HUES64 (cell line): ENCODE data around the gene ATP8A1.
"Not testable (repeated sequence)": the region's sequence is repeated elsewhere in the genome, so short reads cannot be mapped to it uniquely, and the experiment has no call there.

Experiments
- H3K27ac ChIP-seq: 2 replicates; pipeline ENCODE4 v1.7.0; 2013; ENCODE audit warnings: low read depth, low read length, inconsistent platforms
- H3K27me3 ChIP-seq: 2 replicates; pipeline ENCODE4 v1.6.1; 2013; ENCODE audit warnings: mild to moderate bottlenecking, low read length; ENCODE audit not compliant: insufficient read depth
- H3K36me3 ChIP-seq: 2 replicates; pipeline ENCODE4 v1.6.1; 2013; ENCODE audit warnings: mild to moderate bottlenecking, low read length; ENCODE audit not compliant: insufficient read depth
- H3K4me1 ChIP-seq: 2 replicates; pipeline ENCODE4 v1.6.1; 2013; ENCODE audit warnings: mild to moderate bottlenecking, low read length, moderate library complexity; ENCODE audit not compliant: insufficient read depth
- H3K4me3 ChIP-seq: 2 replicates; pipeline ENCODE4 v1.5.1; 2013; ENCODE audit warnings: mild to moderate bottlenecking, low read length, moderate library complexity
- H3K9ac ChIP-seq: 2 replicates; pipeline ENCODE4 v1.6.1; 2013; ENCODE audit warnings: mild to moderate bottlenecking, low read depth, low read length
- H3K9me3 ChIP-seq: 2 replicates; pipeline ENCODE4 v1.6.1; 2013; ENCODE audit warnings: low read depth, low read length; ENCODE audit not compliant: insufficient read depth
- WGBS: fragments of 150-250, 120-280 bp; methylation state at CpG from one replicate; pipeline ENCODE4 v1.1.7; 2013; ENCODE audit warnings: missing lambda C conversion rate; 5-methylcytosine and 5-hydroxymethylcytosine counted together

Gene ATP8A1

DNA sequence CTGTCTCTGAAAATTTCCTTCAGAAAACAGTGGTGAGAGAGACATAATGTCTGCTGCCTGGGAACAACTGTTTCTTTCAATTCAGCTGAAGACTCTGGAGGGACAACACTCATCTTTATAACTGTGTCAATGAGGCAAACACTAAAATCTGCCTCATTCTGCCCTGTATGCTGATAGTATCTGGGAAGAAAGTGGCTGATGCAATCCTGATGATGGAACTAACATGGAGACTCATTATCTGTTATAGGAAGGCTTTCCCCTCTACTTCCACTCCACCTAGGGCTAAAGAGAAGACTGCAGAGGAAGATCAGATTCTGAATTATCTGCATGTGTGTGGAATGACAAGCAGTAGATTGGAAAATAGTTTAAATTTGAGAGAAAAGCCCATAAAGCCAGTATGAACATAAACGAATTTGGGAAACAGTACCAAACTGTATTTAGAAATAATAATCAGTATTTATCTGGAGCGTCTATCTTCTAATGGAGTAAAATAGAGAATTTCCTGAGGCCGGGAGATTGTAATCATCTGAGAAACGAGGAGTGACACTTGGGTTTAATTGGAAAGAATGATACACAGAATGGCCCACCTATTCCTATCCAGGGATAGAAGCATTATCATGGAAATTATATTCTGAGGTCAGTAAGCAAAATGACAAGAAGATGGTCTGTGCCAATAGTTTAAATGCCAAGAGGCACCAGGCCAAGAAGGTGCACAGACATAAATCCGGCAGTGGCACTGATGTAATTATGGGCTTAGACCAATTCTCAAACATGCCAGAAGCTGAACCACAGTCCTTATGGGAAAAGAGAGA is 174.2 kb downstream of the ATP8A1 start:
- Histone ChIP-seq H3K36me3 (no peaks in the 10 kb centered on the region), H3K4me1 (peaks cover 56% of the 10 kb centered on the region), H3K27me3 (no peaks in the 10 kb centered on the region), H3K9me3 (no peaks in the 10 kb centered on the region), H3K4me3 (no peak overlapping the region), H3K9ac (0 out of 2 replicates have a peak overlapping the region, but pooled peaks have one; percentile 3), H3K27ac (no peak overlapping the region)
- WGBS: 97% methylated on average over 4 of the region's 5 CpGs

DNA sequence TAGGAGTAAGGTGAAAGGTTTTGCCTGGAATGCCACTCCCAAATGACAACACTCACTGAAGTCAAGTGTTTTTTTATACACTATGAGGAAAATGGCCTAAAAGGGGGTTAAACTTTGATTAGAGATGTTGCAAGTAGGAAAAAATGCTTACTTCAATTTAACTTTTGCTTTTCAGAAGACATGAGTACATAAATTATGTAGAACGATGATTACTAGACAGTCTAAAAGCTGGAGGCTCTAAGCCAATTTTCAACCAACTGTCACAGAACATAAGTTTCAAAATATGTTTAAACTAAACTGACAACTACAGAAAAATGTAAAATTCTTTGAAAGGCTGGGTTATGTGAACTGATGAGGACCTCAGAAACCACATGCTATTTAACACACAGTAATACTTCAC is 176.2 kb downstream of the ATP8A1 start:
- Histone ChIP-seq H3K27ac (no peak overlapping the region), H3K27me3 (no peaks in the 10 kb centered on the region), H3K4me1 (peaks cover 36% of the 10 kb centered on the region), H3K9ac (no peak overlapping the region), H3K9me3 (no peaks in the 10 kb centered on the region), H3K36me3 (no peaks in the 10 kb centered on the region), H3K4me3 (no peak overlapping the region)
- WGBS: 100% methylated on average over 1 of the region's 1 CpG

- H3K36me3 ChIP-seq: no peaks in the 10 kb centered on the region
- no peak overlapping the region for H3K27ac ChIP-seq
- H3K27me3 ChIP-seq: no peaks in the 10 kb centered on the region
- WGBS: no CpG with 5 or more reads among the region's 1 CpG
- H3K4me3 ChIP-seq: no peak overlapping the region
- H3K4me1 ChIP-seq: peaks cover 32% of the 10 kb centered on the region
- H3K9ac ChIP-seq: no peak overlapping the region
- H3K9me3 ChIP-seq: no peaks in the 10 kb centered on the region
Observed at GRCh38 chr4:42480281-42480680, 176.6 kb downstream of the ATP8A1 start.

DNA sequence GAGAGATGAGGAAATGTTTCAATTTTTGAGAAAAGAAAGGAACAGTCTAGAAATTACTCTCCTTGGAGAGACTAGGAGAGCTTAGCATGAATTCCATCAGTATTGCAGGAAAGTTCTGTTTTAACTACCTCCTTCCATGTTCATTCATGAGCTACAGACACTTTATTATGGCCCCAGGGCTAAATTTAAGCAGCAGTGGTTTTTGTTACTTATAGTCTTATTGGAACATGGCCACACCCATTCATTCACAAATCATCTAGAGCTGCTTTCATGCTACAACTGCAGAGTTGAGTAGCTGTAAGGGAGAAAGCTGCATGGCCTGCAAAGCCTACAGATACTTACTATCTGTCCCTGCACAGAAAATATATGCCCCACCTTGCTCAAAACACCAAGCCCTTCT is 178.0 kb downstream of the ATP8A1 start:
- Histone ChIP-seq H3K9ac (no peak overlapping the region), H3K27me3 (no peaks in the 10 kb centered on the region), H3K4me3 (no peak overlapping the region), H3K9me3 (no peaks in the 10 kb centered on the region), H3K36me3 (no peaks in the 10 kb centered on the region), H3K27ac (no peak overlapping the region), H3K4me1 (peaks cover 19% of the 10 kb centered on the region)

DNA sequence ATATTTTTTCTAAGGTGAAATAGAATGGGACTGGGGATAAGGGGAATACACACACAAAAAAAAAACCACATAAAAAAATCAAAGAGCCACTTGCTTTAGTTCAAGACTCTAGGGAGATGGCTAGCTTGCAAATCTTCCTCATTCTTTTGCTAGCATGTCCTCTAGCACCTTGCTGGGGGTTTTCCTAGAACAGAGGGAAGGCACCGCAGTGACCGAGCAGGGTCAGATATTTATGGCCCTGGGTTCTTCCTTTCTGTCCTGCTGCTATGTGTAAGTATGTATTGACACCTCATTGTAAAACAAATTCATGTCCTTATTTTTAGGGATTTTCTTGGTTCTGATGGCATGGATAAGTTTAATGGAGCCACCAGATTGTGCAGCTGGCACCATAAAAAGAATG is 178.4 kb downstream of the ATP8A1 start:
- H3K9me3 ChIP-seq: no peaks in the 10 kb centered on the region
- 70% methylated on average over 2 of the region's 2 CpGs for WGBS
- H3K4me1 ChIP-seq: peaks cover 14% of the 10 kb centered on the region
- H3K36me3 ChIP-seq: no peaks in the 10 kb centered on the region
- H3K4me3 ChIP-seq: no peak overlapping the region
- H3K27me3 ChIP-seq: no peaks in the 10 kb centered on the region
- H3K27ac ChIP-seq: no peak overlapping the region
- H3K9ac ChIP-seq: no peak overlapping the region

DNA sequence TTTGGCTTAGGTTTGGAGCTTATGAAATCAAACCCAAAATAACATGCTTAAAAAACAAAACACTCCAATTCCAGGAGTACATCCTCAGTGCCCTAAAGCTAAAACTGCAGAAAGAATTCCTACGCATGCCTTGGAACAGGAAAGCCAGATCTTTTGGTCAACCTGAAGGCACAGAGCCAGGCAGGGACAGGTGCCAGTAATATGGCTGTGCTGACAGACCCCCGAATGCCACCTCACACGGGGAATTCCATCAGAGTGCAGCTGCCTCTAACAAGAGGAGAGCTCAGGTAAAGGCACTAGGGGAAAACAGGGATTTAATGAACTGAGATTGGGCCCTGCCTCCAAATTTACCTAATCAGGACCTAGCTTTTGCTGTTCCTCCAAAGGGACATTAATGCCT is 182.5 kb downstream of the ATP8A1 start:
- Histone ChIP-seq H3K9ac (no peak overlapping the region), H3K4me3 (no peak overlapping the region), H3K4me1 (peaks cover under 1% of the 10 kb centered on the region; the same call in 1 of the 2 replicates), H3K9me3 (no peaks in the 10 kb centered on the region), H3K27ac (no peak overlapping the region), H3K27me3 (no peaks in the 10 kb centered on the region), H3K36me3 (no peaks in the 10 kb centered on the region)
- WGBS: 74% methylated on average over 3 of the region's 3 CpGs

GRCh38 chr4:42473071-42473684 is 183.7 kb downstream of the ATP8A1 start:
- 96% methylated on average over 3 of the region's 3 CpGs for WGBS
- Histone ChIP-seq H3K36me3 (no peaks in the 10 kb centered on the region), H3K9ac (no peak overlapping the region), H3K9me3 (no peaks in the 10 kb centered on the region), H3K4me3 (no peak overlapping the region), H3K4me1 (peaks cover 4% of the 10 kb centered on the region; the same call in 1 of the 2 replicates), H3K27me3 (no peaks in the 10 kb centered on the region), H3K27ac (no peak overlapping the region)

- Histone ChIP-seq H3K9ac (no peak overlapping the region), H3K4me1 (peaks cover 4% of the 10 kb centered on the region; the same call in 1 of the 2 replicates), H3K4me3 (no peak overlapping the region), H3K27ac (no peak overlapping the region), H3K27me3 (no peaks in the 10 kb centered on the region), H3K9me3 (no peaks in the 10 kb centered on the region), H3K36me3 (no peaks in the 10 kb centered on the region)
- 93% methylated on average over 3 of the region's 3 CpGs for WGBS
Observed at GRCh38 chr4:42471896-42472295, 185.0 kb downstream of the ATP8A1 start.

- Histone ChIP-seq H3K27me3 (no peaks in the 10 kb centered on the region), H3K36me3 (no peaks in the 10 kb centered on the region), H3K4me3 (no peak overlapping the region), H3K9ac (no peak overlapping the region), H3K4me1 (peaks cover 4% of the 10 kb centered on the region; the same call in 1 of the 2 replicates), H3K9me3 (no peaks in the 10 kb centered on the region), H3K27ac (no peak overlapping the region)
- WGBS: 91% methylated on average over 4 of the region's 5 CpGs
Observed at GRCh38 chr4:42470023-42470422, 186.9 kb downstream of the ATP8A1 start.

DNA sequence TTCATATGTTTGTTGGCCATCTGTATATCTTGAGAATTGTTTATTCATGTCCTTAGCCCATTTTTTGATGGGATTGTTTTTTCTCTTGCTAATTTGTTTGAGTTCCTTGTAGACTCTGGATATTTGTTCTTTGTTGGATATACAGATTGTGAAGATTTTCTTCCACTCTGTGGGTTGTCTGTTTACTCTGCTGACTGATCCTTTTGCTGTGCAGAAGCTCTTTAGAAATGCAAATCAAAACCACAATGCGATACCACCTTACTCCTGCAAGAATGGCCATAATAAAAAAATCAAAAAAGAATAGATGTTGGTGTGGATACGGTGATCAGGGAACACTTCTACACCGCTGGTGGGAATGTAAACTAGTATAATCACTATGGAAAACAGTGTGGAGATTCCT is 189.1 kb downstream of the ATP8A1 start:
- H3K4me1 ChIP-seq, H3K27me3 ChIP-seq, H3K9me3 ChIP-seq, H3K27ac ChIP-seq, H3K36me3 ChIP-seq, H3K9ac ChIP-seq, H3K4me3 ChIP-seq: not testable (repeated sequence)
- no CpG with 5 or more reads among the region's 3 CpGs for WGBS

DNA sequence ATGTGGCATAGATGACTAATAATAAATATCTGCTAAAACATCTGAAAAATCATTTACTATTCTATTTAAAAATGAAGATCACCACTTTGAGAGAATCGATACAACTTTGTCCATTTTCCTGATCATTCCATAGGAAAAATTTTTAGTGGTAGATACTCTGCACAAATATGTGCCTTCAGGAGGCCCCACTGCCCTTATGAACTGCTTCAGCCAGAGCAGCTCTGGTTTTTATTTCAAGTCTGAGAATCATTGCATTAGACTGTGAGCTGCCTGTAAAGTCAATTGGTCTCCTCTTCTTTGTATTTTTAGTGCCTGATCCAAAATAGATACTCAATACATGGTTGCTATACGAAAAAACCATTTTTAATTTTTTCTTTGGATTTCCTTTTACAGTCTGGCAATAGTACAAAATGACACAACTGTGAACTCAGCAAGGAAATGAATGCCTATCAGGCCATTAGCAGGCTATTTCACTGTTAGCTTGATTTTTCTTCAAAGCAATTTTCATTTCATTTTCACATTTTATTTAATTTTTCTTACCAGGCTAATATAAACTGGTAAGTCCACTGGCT is 190.5 kb downstream of the ATP8A1 start:
- Histone ChIP-seq H3K36me3 (no peaks in the 10 kb centered on the region), H3K27me3 (no peaks in the 10 kb centered on the region), H3K4me1 (peaks cover 6% of the 10 kb centered on the region; the same call in 1 of the 2 replicates), H3K9ac (no peak overlapping the region), H3K9me3 (no peaks in the 10 kb centered on the region), H3K4me3 (no peak overlapping the region), H3K27ac (no peak overlapping the region)
- WGBS: 84% methylated on average over 2 of the region's 2 CpGs
